HL-60 (cell line): ENCODE data around the gene ADAMTS14.

Experiments used
- DNase-seq, 2 experiments: peaks; one replicate each; pipeline ENCODE4 v3.0.0-alpha.2; 2010 to 2020; ENCODE audit warnings: low read depth in 1 of 2, low spot score in 1 of 2
- H3K27ac ChIP-seq: fragments of 250-450 bp; sonication (Bioruptor Pico); replicated peaks from 2 replicates; pipeline ENCODE4 v1.5.1; 2020; ENCODE audit warnings: mild to moderate bottlenecking, moderate library complexity
- H3K27me3 ChIP-seq: fragments of 250-450 bp; sonication (Bioruptor Pico); 2 replicates; pipeline ENCODE4 v1.5.1; 2021; ENCODE audit warnings: mild to moderate bottlenecking, moderate library complexity; ENCODE audit not compliant: insufficient read depth, poor library complexity, severe bottlenecking
- H3K4me3 ChIP-seq: replicated peaks from 2 replicates; pipeline ENCODE4 v1.5.1; 2011; ENCODE audit warnings: mild to moderate bottlenecking, control low read depth, low read length; ENCODE audit not compliant: insufficient read depth
- GABPA ChIP-seq: IDR thresholded peaks from 2 replicates; pipeline ENCODE4 v1.6.1; 2012; ENCODE audit warnings: low read depth
- POLR2AphosphoS5 ChIP-seq: IDR thresholded peaks from 2 replicates; pipeline ENCODE4 v1.6.1; 2012; ENCODE audit warnings: low read depth
- SPI1 ChIP-seq: IDR thresholded peaks from 2 replicates; pipeline ENCODE4 v1.6.1; 2012; ENCODE audit warnings: low read depth, mild to moderate bottlenecking, borderline replicate concordance
- TF ChIP-seq, protein P1 (sequence below): IDR thresholded peaks from 2 replicates; pipeline ENCODE4 v1.6.1; 2012; ENCODE audit warnings: low read depth; ENCODE audit not compliant: insufficient replicate concordance
- TF ChIP-seq, protein P2 (sequence below): IDR thresholded peaks from one replicate; pipeline ENCODE4 v1.5.1; 2011; ENCODE audit warnings: low read length, control low read depth, inconsistent platforms; ENCODE audit not compliant: insufficient read depth

ADAMTS14 gene

DNA sequence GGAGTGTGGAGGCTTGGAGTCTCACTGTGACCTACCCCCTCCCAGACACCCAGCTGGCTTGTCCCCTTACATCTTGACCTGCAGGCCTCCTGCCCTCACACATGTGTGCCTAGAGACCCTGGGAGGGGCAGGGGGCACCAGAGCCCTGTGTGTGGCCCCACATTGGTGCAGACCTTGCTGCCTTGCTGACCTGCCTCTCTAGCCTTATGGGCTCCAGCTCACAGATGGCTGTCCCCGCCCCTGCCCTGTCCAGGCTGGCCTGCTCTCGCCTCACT is 9.4 kb downstream of the ADAMTS14 start:
- no peak overlapping the region for H3K27ac ChIP-seq
- H3K27me3 ChIP-seq = no peaks in the 10 kb centered on the region
- no peak overlapping the region for H3K4me3 ChIP-seq
- DNase-seq = no peak
- TF ChIP-seq, protein P1, sequence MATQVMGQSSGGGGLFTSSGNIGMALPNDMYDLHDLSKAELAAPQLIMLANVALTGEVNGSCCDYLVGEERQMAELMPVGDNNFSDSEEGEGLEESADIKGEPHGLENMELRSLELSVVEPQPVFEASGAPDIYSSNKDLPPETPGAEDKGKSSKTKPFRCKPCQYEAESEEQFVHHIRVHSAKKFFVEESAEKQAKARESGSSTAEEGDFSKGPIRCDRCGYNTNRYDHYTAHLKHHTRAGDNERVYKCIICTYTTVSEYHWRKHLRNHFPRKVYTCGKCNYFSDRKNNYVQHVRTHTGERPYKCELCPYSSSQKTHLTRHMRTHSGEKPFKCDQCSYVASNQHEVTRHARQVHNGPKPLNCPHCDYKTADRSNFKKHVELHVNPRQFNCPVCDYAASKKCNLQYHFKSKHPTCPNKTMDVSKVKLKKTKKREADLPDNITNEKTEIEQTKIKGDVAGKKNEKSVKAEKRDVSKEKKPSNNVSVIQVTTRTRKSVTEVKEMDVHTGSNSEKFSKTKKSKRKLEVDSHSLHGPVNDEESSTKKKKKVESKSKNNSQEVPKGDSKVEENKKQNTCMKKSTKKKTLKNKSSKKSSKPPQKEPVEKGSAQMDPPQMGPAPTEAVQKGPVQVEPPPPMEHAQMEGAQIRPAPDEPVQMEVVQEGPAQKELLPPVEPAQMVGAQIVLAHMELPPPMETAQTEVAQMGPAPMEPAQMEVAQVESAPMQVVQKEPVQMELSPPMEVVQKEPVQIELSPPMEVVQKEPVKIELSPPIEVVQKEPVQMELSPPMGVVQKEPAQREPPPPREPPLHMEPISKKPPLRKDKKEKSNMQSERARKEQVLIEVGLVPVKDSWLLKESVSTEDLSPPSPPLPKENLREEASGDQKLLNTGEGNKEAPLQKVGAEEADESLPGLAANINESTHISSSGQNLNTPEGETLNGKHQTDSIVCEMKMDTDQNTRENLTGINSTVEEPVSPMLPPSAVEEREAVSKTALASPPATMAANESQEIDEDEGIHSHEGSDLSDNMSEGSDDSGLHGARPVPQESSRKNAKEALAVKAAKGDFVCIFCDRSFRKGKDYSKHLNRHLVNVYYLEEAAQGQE = no peak
- TF ChIP-seq GABPA (no peak), POLR2AphosphoS5 (no peak), SPI1 (no peak)
- TF ChIP-seq, protein P2, sequence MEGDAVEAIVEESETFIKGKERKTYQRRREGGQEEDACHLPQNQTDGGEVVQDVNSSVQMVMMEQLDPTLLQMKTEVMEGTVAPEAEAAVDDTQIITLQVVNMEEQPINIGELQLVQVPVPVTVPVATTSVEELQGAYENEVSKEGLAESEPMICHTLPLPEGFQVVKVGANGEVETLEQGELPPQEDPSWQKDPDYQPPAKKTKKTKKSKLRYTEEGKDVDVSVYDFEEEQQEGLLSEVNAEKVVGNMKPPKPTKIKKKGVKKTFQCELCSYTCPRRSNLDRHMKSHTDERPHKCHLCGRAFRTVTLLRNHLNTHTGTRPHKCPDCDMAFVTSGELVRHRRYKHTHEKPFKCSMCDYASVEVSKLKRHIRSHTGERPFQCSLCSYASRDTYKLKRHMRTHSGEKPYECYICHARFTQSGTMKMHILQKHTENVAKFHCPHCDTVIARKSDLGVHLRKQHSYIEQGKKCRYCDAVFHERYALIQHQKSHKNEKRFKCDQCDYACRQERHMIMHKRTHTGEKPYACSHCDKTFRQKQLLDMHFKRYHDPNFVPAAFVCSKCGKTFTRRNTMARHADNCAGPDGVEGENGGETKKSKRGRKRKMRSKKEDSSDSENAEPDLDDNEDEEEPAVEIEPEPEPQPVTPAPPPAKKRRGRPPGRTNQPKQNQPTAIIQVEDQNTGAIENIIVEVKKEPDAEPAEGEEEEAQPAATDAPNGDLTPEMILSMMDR = no peak

DNA sequence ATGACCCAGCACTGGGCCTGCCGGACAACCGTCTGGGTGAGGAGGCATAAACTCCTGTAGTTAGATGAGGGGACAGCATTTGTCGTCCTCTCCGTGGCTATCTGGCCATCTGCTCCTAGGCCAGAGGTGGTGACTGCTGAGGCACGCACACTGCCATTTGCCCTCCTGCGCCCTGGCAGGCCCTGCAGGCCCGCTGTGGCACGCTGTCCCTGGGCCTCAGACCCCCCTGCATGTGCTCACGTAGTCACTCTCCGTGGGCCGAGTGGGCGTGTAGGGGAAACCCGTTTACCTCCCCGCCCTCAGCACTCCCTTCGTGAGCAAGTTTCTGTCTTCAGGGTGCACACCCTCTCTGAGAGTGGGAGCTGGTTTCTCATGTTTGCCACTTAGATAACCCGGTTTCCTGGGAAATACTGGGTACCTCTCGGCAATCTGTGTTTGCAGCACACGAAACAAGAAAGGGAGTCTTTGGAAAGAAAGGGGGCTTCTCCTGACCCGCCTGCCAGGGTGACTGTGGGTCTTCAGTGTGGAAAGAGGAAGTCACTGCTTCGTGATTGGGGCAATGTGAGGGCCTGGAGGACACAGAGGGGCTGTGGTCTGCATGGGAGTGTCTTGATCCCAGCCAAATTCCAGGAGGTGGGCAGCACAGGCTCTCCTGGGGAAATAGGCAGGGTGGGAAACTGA is 10.8 kb downstream of the ADAMTS14 start:
- Histone ChIP-seq H3K27ac (no peak overlapping the region), H3K4me3 (no peak overlapping the region), H3K27me3 (no peaks in the 10 kb centered on the region)
- TF ChIP-seq GABPA (no peak), SPI1 (peak; percentile 88)
- DNase-seq = no peak

DNA sequence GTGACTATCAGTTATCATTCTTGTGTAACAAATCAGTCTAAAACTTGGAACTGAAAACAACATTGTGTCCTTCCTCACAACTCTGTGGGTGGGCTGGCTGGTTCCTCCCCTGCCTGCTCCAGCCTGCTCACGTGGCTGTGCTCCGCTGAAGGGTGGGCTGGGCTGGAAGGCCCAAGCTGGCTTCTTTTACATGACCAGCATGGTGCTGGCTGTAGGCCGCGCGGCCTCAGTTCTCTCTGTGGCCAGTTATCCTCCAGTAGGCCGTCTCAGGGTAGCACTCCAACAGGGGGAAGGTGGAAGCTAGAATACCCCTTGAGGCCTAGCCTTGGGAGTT is 11.3 kb downstream of the ADAMTS14 start:
- no peak for DNase-seq
- Histone ChIP-seq H3K27ac (no peak overlapping the region), H3K4me3 (no peak overlapping the region), H3K27me3 (no peaks in the 10 kb centered on the region)
- TF ChIP-seq SPI1 (no peak), POLR2AphosphoS5 (no peak)
- TF ChIP-seq, protein P2 = no peak
- TF ChIP-seq, protein P1 = no peak

DNA sequence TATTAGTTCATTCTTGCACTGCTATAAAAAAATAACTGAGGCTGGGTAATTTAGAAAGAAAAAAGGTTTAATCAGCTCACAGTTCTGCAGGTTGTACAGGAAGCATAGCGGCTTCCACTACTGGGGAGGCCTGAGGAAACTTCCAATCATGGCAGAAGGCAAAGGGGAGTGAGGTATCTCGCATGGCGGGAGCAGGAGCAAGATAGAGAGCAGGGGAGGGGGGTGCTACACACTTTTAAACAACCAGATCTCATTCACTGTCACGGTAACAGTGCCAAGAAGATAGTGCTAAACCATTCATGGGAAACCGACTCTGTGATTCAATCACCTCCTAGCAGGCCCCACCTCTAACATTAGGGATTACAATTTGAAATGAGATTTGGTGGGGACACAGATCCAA is 11.6 kb downstream of the ADAMTS14 start:
- TF ChIP-seq, protein P2 = no peak
- TF ChIP-seq, protein P1 = no peak
- no peak for TF ChIP-seq POLR2AphosphoS5
- TF ChIP-seq SPI1 = no peak
- TF ChIP-seq GABPA = no peak
- Histone ChIP-seq H3K27me3 (no peaks in the 10 kb centered on the region), H3K4me3 (no peak overlapping the region), H3K27ac (no peak overlapping the region)
- no peak for DNase-seq
